HG02852 (cell line): ENCODE results near the gene LBR.

Experiments
- ATAC-seq: cut with Tn5 transposase; IDR thresholded peaks from one replicate; pipeline ENCODE4 v1.9.1; 2021; ENCODE audit warnings: mild to moderate bottlenecking, moderate library complexity; ENCODE audit not compliant: unreplicated experiment

LBR gene

DNA sequence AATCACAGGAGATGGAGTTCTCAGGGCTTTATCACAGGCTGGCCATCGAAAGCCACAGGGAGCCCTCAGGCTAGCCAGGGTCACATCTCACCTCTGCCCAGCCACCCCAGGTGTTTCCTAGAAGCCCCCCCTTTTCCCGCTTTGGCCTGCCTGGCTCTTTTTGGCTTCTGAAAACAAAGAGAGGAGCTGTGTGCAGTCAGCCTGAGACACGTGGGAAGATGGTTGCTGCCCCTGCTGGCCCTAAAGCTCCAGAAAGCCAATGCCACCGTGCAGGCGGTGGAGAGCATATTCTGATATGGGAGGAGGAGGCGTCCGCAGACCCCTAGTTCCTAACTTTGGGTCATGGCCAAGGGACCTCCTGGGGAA lies 18.7 kb upstream of the LBR start:
- no peak for ATAC-seq

DNA sequence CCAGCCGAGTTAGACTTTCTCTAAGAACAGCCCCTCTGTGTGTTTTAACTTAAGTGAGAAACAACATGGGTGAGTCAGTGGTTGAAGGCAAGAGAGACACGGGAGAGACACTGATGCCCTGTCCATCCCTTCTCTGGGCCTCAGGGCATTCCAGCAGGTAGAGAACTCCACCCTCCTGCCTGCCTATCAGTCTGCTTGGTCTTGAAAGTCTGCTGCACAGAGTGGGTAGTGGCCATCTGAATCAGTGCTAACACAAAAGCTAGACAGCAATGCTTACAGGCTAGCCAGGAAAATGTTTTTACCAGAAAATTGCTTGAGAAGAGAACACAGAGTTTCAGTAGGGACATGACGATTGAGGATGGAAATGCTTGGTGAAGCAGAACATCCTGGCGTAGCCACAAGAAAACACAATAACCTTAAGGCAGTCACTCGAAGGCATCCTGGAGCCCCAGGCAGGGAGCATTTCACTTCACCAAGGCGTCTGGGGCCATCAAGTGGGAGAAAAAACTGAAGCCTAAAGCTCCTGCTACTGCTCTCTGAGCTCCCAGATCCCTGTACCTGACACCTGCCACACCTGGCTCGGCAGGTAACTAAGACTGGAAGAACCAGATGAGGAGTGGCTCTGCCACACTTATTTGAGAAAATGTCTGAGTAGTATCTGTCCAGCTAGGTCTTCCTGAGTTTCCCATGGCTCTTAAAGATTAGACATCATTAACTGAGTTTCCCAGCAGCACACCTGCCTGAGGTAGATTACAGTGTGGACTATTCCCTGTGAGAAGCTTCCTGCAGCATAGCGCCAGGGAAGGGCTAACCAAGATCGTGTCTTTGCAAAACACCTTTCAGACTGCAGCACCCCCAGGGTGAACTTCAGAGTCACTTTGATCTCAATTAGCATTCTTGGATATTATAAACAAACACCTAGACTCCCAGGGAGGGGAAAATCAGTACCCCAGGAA lies 18.1 kb upstream of the LBR start:
- ATAC-seq: no peak

DNA sequence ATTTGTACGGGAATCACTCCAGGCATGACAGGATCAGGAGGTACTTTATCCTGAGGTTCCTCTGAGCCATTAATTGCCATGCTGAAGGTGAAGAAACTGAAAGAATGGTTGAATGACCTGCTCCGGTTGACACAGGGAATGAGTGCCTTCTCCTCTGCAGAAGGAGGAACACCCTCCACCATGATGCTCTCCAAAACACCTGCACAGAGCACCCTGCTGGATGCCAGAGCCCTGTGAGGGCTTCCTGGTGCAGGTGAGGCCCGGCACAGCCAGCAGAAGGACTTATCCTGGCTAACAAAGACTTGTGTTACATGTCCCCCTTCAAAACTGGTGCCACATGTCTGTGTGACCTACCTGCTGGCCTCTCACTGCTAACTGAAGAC lies 14.3 kb upstream of the LBR start:
- ATAC-seq: no peak

- no peak for ATAC-seq
Observed at GRCh38 chr1:225441314-225442122, 13.7 kb upstream of the LBR start.

GRCh38 chr1:225440380-225441221 lies 12.8 kb upstream of the LBR start:
- no peak for ATAC-seq

DNA sequence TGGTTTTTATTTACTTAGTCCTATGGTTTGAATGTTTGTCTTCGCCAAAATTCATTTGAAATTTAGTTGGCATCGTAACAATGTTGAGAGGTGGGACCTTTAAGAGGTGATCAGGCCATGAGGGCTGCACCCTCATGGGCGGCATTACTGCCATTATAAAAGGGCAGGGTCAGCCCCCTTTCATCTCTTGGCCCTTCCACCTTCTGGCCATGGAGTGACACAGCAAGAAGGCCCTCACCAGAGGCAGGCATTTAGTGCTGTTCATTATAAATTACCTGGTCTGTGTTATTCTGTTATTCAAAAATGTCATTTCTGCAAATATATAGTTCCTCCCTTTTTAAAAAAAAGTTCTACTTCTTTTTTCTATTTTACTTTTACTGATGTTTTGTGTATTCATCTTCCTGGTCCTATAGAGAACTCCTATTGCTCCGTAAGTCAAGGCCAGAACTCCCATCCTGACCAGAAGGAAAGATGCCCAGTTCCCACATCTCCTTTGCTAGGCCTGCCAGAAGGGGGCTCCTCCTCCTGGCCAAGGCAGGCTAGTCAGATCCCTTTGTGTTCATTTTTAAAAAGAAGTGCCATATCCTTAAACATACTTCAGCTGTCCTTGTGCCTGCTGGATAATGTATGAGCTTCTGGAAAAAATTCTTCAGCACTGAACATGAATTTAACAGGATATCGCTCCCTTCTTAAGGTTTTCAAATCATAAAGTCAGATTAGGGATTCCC lies 10.0 kb upstream of the LBR start:
- no peak for ATAC-seq

- no peak for ATAC-seq
Observed at GRCh38 chr1:225435957-225436392, 8.1 kb upstream of the LBR start.

DNA sequence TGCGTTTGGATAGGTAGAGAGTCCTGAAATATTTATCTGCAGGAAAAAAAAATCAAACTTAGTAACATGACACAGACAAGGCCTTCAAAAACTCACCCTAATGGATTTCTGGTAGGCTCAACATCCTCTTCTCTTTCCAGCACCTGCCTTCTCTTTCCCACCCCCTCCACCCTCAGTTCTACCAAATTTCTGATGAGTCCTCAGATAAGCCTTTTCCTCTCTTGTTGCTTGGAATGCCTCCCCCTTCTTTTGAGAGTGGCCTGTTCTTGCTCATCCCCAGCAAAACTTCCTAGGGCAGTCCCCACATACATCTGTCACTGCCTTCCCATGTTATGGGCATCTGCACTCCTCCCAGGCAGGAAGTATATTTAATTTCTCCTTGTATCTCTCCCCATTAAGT lies 7.6 kb upstream of the LBR start:
- no peak for ATAC-seq

GRCh38 chr1:225435076-225435475 lies 7.2 kb upstream of the LBR start:
- ATAC-seq: no peak

DNA sequence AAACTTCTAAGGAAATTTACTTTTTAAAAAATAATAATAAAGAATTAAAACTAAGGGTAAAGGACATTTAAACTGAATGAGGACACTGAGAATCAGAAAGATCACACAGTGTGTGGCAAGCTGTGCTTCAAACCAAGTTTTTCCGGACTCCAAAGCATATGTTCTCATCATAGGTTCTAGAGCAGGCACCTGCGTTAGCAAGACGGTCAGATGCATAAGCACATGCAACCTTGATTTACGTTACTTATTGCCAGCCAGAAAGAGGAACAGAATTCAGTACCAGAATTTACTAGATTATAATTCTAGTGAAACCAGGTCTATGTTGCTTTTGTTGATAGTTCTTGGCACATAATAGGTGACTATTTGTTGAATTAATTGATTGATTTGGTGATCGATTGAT lies 6.2 kb upstream of the LBR start:
- no peak for ATAC-seq

DNA sequence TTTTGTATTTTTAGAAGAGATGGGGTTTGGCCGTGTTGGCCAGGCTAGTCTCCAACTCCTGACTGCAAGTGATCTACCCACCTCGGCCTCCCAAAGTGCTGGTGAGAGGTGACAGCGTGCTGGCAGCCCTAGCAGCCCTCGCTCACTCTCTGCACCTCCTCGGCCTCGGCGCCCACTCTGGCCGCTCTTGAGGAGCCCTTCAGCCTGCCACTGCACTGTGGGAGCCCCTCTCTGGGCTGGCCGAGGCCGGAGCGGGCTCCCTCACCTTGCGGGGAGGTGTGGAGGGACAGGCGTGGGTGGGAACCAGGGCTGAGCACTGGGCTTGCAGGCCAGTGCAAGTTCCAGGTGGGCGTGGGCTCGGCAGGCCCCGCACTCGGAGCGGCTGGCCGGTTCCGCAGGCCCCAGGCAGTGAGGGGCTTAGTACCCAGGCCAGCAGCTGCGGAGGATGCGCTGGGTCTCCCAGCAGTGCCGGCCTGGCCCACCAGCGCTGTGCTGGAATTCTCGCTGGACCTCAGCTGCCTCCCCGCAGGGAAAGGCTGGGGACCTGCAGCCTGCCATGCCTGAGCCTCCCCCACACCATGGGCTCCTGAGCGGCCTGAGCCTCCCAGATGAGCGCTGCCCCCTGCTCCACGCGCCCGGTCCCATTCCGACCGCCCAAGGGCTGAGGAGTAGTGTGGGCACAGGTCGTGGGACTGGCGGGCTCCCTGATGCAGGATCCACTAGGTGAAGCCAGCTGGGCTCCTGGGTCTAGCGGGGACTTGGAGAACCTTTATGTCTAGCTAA lies 3.4 kb upstream of the LBR start:
- no peak for ATAC-seq

- ATAC-seq: no peak
Observed at GRCh38 chr1:225430301-225430700, 2.5 kb upstream of the LBR start.

DNA sequence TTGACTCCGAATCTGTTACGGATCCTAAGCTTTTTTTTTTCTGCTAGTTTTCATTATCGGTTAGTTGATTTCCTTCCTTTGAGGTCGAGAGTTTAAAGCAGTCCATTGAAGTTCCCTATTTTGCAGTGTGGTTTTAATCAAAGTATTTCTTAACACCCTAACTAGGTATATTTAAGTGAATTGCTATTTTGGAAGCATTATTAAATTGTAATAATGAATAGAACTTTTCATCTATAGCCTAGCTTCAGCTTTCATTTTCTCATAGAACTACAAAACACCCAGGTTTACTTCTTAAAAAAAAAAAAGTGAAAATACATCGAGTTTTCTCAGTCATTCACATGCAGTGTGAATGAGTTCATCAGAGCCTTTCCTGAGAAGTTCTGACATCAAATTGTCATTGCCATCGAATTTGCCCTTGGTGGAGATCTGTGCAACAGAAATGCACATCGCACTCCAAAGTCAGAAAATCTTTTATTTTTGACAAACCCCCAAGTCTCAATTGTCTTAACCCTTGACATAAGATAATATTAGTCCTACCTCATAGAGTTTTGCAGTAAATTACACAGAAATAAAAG lies 1.1 kb upstream of the LBR start:
- ATAC-seq: no peak

- ATAC-seq: peak; percentile 88
Observed at GRCh38 chr1:225428068-225428880, 436 bp upstream of the LBR start.

DNA sequence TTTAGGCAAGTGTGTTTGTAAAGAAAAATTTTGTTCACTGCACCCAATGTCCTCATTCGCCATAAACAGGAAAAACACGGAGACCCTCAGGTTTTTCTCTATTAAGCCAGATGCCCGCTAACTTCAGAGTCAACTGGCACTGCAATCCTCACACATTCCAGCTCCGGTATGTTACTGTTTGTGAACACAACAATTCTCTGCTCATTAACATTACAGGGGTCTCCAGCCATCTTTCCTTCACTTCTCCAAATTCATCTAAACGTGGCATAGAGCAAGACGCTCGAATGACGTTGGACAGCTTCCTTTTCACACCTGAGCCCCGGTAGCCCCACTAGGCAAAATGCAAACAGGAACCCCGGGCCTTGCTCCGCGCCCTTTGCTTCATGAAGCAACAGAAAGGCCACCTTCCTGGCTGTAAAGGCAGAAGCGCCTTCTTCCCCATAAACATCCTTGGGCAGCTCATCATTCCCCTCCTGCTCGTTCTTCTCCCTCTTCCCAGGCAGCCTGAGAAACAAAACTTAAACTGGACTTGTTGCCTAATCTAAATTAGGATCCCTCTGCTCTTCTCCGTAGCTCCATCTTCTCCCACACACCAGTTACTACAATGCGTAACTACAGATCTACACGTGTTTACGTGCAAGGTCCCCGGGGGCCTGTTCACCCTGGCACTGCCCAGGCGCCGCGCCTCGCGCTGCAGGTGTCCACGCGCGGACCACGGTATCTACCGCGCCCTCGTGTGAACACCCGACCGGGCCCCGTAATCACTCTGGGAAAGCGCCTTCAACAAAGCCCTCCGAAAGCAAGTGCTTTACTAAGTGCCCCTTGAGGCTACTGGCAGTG lies 1.2 kb downstream of the LBR start:
- no peak for ATAC-seq

DNA sequence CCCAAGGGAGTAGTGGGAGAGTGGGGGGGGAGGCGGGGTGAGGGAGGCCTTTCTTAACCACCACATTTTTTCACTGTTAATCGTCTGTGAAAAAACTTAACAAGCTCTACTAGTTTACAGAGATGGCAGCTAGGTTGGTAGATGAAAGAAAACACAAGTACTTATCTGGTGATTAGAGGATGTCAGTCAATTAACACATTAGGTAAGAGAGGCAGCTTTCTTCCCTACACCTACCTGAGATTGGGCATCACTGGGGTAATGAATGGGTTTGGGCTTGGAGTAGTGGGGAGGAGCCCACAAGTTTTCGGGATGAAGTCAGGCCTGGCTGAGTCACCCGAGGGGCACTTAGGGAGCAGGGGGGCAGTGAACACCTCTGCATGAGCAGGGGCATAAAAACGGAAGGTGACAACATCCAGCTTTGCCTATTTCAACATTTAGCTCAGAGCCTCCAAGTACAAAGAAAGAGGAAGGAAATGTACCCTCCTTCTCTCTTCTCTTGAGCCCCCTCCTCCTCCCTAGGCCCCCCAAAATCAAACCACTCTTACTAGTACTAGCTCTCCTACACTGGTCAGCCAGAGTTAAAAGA lies 2.5 kb downstream of the LBR start:
- no peak for ATAC-seq

DNA sequence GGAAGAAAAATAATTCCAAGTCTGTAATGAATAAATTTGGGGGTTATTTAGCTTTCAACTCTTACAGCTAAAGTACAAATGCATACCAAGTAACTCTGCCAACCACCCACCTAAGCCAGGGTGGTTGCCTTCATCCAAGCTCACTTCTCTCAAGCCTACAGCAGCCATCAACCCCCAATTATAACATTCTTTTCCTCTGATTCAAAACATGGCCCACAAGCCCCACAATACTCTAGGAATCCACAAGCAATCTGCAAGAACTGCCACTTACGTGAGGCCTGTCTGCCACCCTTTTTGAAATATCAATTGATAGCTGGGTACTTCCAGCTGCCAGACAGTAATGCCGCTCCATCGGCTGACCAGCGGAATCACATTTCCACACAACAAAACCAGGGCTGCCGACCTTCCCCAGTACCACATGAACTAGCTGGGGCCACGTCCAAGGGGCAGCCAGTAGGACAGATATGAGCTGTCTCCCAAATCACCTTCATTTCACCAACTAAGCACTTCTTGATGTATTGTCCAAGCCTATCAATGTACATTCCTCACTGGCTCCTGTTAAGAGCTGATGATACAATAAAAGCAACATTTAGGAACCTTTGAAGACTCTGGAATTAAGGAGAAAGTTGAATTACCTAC lies 3.2 kb downstream of the LBR start:
- ATAC-seq: no peak
